CD8-positive, alpha-beta memory T cell (primary cell): ENCODE measurements around the gene STK32C. TPM values are rescaled to one million over a fixed set of nuclear protein-coding genes. Genes with fewer than 3 reads are reported as not detected.
A peak's percentile ranks its signal among the peaks of the same experiment; 100 is the strongest.

ENCODE experiments used
- CTCF ChIA-PET: fragments of 350-600 bp; sonication (Branson Sonifier 250); formaldehyde crosslinking; loops from one replicate; lab custom pipeline; 2021; ENCODE audit warnings: antibody characterized with exemption; lab: Charles Lee
- POLR2A ChIA-PET: fragments of 350-600 bp; sonication (Branson Sonifier 250); formaldehyde crosslinking; loops from one replicate; lab custom pipeline; 2021; ENCODE audit warnings: antibody characterized with exemption; lab: Charles Lee
- DNase-seq, 5 donors: peaks; one replicate each; pipeline versions ENCODE4 v3.0.0 to v3.0.0-alpha.2; 2020 to 2022; ENCODE audit warnings: mixed read lengths in 1 of 5
- H3K27ac ChIP-seq: one replicate; pipeline ENCODE4 v1.7.0; 2013; ENCODE audit warnings: low read depth, mild to moderate bottlenecking, low read length, moderate library complexity
- H3K27me3 ChIP-seq: 2 replicates; pipeline ENCODE4 v1.7.0; 2013; ENCODE audit warnings: low read length, mild to moderate bottlenecking; ENCODE audit not compliant: insufficient read depth, poor library complexity, severe bottlenecking
- H3K36me3 ChIP-seq: 2 replicates; pipeline ENCODE4 v1.7.0; 2013; ENCODE audit warnings: mild to moderate bottlenecking, low read length, moderate library complexity; ENCODE audit not compliant: insufficient read depth
- H3K4me1 ChIP-seq: 2 replicates; pipeline ENCODE4 v1.7.0; 2013; ENCODE audit warnings: mild to moderate bottlenecking, low read length, moderate library complexity; ENCODE audit not compliant: insufficient read depth
- H3K4me3 ChIP-seq: 2 replicates; pipeline ENCODE4 v1.7.0; 2013; ENCODE audit warnings: mild to moderate bottlenecking, low read length
- H3K9me3 ChIP-seq: 2 replicates; pipeline ENCODE4 v1.7.0; 2013; ENCODE audit warnings: mild to moderate bottlenecking, low read length
- H3K27ac Mint-ChIP-seq, 8 donors: one replicate each; pipeline ENCODE4 v1.8.0; 2020 to 2021; ENCODE audit warnings: mixed read lengths in 8 of 8, mild to moderate bottlenecking in 6 of 8, inconsistent platforms in 3 of 8, moderate library complexity in 3 of 8
- H3K27me3 Mint-ChIP-seq, 2 donors: one replicate each; pipeline ENCODE4 v1.8.0; 2020 to 2021; ENCODE audit warnings: mixed read lengths in 2 of 2, mild to moderate bottlenecking in 1 of 2, moderate library complexity in 1 of 2
- H3K36me3 Mint-ChIP-seq, 3 donors: one replicate each; pipeline ENCODE4 v1.8.0; 2020 to 2021; ENCODE audit warnings: mixed read lengths in 3 of 3, inconsistent platforms in 1 of 3, mild to moderate bottlenecking in 1 of 3
- H3K4me1 Mint-ChIP-seq, 3 donors: one replicate each; pipeline ENCODE4 v1.8.0; 2020 to 2021; ENCODE audit warnings: mixed read lengths in 3 of 3, inconsistent platforms in 1 of 3, mild to moderate bottlenecking in 1 of 3
- H3K4me3 Mint-ChIP-seq, 7 donors: one replicate each; pipeline ENCODE4 v1.8.0; 2020 to 2021; ENCODE audit warnings: mixed read lengths in 7 of 7, mild to moderate bottlenecking in 6 of 7, moderate library complexity in 4 of 7, inconsistent platforms in 2 of 7
- H3K9me3 Mint-ChIP-seq, 5 donors: one replicate each; pipeline ENCODE4 v1.8.0; 2020 to 2022; ENCODE audit warnings: mixed read lengths in 5 of 5, mild to moderate bottlenecking in 3 of 5, moderate library complexity in 2 of 5, inconsistent platforms in 1 of 5
- polyA plus RNA-seq: library from polyadenylated mRNA; unstranded; fragments of 300-500 nt; fragmentation: Illumina TruSeq; gene quantifications from one replicate; pipeline ENCODE4 v1.2.3, GENCODE V29; 2021
- total RNA-seq, 2 experiments: library from RNA; stranded (reverse); gene quantifications; one replicate each; pipeline ENCODE4 v1.2.3, GENCODE V29; 2021

Gene STK32C
- total and polyA plus RNA-seq, 3 experiments from 2014 or later: 8.5 to 14.9 (median 14.0) TPM

DNA sequence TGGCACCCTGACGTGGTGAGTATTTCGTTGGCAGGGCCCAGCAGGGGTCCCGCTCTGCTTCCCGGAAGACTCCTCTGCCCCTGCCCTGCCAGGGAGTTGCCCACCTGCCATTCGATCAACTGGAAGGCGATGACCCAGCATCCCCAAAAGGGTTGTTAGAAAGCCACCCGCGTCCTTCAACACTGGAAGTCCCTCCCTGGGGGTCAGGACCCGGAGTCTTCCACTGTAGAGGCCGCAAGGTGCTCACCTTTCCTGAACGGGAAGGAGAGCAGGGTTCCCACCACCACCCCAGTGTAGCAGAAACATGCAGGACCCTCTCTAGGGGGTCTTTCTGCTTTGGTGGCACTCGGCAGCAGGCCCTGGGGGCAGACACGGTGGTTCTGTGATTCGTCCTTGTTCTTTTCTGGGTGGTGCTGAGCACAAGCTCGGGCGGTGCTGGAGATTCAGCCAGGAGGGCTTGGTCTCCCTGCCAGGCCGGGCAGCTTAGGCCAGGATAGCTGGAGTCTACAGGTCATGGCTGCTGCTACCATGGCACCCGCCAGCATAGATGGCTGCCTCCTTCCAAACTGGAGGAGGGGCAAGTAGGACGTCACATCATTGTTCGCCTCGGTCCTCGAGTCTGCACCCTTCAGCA lies 140.6 kb downstream of the STK32C start:
- ChIA-PET CTCF (no interaction called here), POLR2A (no interaction called here)
- H3K27ac Mint-ChIP-seq: peak overlapping the region in 2 of 8 donors; percentile 77 to 80
- peaks cover 0 to 2% (median 0%) of the 10 kb centered on the region in 5 donors for H3K9me3 Mint-ChIP-seq
- Histone ChIP-seq H3K9me3 (no peaks in the 10 kb centered on the region), H3K4me3 (no peak overlapping the region), H3K27ac (no peak overlapping the region), H3K27me3 (no peaks in the 10 kb centered on the region), H3K36me3 (no peaks in the 10 kb centered on the region), H3K4me1 (peaks cover 10% of the 10 kb centered on the region)
- H3K4me1 Mint-ChIP-seq: peaks cover 5 to 19% (median 12%) of the 10 kb centered on the region in 3 donors
- no peaks in the 10 kb centered on the region for H3K36me3 Mint-ChIP-seq
- DNase-seq: no peak
- H3K27me3 Mint-ChIP-seq: peaks cover 1 to 11% of the 10 kb centered on the region in 2 donors
- no peak overlapping the region for H3K4me3 Mint-ChIP-seq

- Histone ChIP-seq H3K27ac (no peak overlapping the region), H3K9me3 (no peaks in the 10 kb centered on the region), H3K4me3 (no peak overlapping the region), H3K27me3 (no peaks in the 10 kb centered on the region), H3K36me3 (no peaks in the 10 kb centered on the region), H3K4me1 (peaks cover 15% of the 10 kb centered on the region)
- peak overlapping the region in 2 of 8 donors; percentile 77 to 80 for H3K27ac Mint-ChIP-seq
- H3K36me3 Mint-ChIP-seq: no peaks in the 10 kb centered on the region
- DNase-seq: no peak
- H3K27me3 Mint-ChIP-seq: peaks cover 0 to 7% of the 10 kb centered on the region in 2 donors
- POLR2A ChIA-PET: no interaction called here
- peaks cover 0 to 7% (median 2%) of the 10 kb centered on the region in 5 donors for H3K9me3 Mint-ChIP-seq
- H3K4me3 Mint-ChIP-seq: no peak overlapping the region
- H3K4me1 Mint-ChIP-seq: peaks cover 10 to 25% (median 17%) of the 10 kb centered on the region in 3 donors
- CTCF ChIA-PET: interaction anchor here (0.9 kb wide), 1 partner anchor 281 kb away, joined by 3 read pairs; no protein-coding TSS in a partner anchor
Observed at GRCh38 chr10:132166216-132166950, 141.4 kb downstream of the STK32C start.

- no peak for DNase-seq
- no peaks in the 10 kb centered on the region for H3K36me3 Mint-ChIP-seq
- H3K4me1 Mint-ChIP-seq: peaks cover 10 to 25% (median 17%) of the 10 kb centered on the region in 3 donors
- ChIA-PET CTCF (interaction anchor here (0.9 kb wide), 1 partner anchor 281 kb away, joined by 3 read pairs; no protein-coding TSS in a partner anchor), POLR2A (no interaction called here)
- Histone ChIP-seq H3K4me1 (peaks cover 15% of the 10 kb centered on the region), H3K36me3 (no peaks in the 10 kb centered on the region), H3K27me3 (no peaks in the 10 kb centered on the region), H3K9me3 (no peaks in the 10 kb centered on the region), H3K27ac (no peak overlapping the region), H3K4me3 (no peak overlapping the region)
- H3K4me3 Mint-ChIP-seq: no peak overlapping the region
- peaks cover 0 to 9% (median 2%) of the 10 kb centered on the region in 5 donors for H3K9me3 Mint-ChIP-seq
- H3K27me3 Mint-ChIP-seq: peaks cover 0 to 7% of the 10 kb centered on the region in 2 donors
- H3K27ac Mint-ChIP-seq: no peak overlapping the region
Observed at GRCh38 chr10:132165416-132165980, 142.3 kb downstream of the STK32C start.

DNA sequence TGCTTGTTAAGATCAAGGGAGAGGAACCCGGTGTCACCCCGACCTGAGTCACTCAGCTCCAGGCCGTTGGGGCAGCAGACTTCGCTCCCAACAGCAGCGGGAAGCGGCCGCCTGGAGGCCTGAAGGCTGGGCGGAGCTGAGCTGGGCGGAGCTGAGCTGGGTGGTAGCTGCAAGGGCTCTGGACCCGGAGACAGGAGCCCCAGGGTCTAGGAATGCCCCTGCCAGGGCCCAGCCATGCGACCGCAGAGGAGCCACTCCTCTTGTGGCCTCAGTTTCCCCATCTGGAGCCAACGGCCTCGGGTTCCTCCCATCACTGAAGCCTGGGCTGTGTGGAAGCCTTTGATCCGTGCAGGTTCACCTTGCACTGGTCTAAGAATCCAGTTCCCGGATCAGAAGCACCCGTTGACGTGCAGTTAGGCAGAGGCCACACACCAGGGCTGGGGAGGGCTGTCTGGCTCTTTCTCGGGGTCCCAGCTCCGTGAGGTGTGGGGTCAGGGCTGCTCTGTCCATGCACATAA lies 142.9 kb downstream of the STK32C start:
- Histone ChIP-seq H3K27me3 (no peaks in the 10 kb centered on the region), H3K4me1 (peaks cover 16% of the 10 kb centered on the region), H3K4me3 (no peak overlapping the region), H3K9me3 (no peaks in the 10 kb centered on the region), H3K36me3 (no peaks in the 10 kb centered on the region), H3K27ac (no peak overlapping the region)
- no peaks in the 10 kb centered on the region for H3K36me3 Mint-ChIP-seq
- H3K4me3 Mint-ChIP-seq: peak overlapping the region in 1 of 7 donors; percentile 48
- no peak for DNase-seq
- ChIA-PET CTCF (no interaction called here), POLR2A (no interaction called here)
- H3K27me3 Mint-ChIP-seq: peaks cover 0 to 7% of the 10 kb centered on the region in 2 donors
- H3K9me3 Mint-ChIP-seq: peaks cover 0 to 9% (median 2%) of the 10 kb centered on the region in 5 donors
- H3K4me1 Mint-ChIP-seq: peaks cover 10 to 25% (median 19%) of the 10 kb centered on the region in 3 donors
- H3K27ac Mint-ChIP-seq: peak overlapping the region in 3 of 8 donors; percentile 51 to 83 (median 55)

- CTCF ChIA-PET: no interaction called here
- Mint-ChIP-seq H3K9me3 (peaks cover 0 to 17% (median 4%) of the 10 kb centered on the region in 5 donors), H3K27ac (peak overlapping the region in 5 of 8 donors; percentile 12 to 94 (median 38)), H3K27me3 (peaks cover 0 to 7% of the 10 kb centered on the region in 2 donors), H3K4me3 (peak overlapping the region in 2 of 7 donors; percentile 24 to 47), H3K4me1 (peaks cover 15 to 30% (median 27%) of the 10 kb centered on the region in 3 donors), H3K36me3 (no peaks in the 10 kb centered on the region)
- Histone ChIP-seq H3K27ac (no peak overlapping the region), H3K27me3 (no peaks in the 10 kb centered on the region), H3K4me1 (peaks cover 24% of the 10 kb centered on the region), H3K9me3 (no peaks in the 10 kb centered on the region), H3K36me3 (no peaks in the 10 kb centered on the region), H3K4me3 (no peak overlapping the region)
- no peak for DNase-seq
- POLR2A ChIA-PET: no interaction called here
Observed at GRCh38 chr10:132163826-132164515, 143.8 kb downstream of the STK32C start.

- POLR2A ChIA-PET: no interaction called here
- no peaks in the 10 kb centered on the region for H3K36me3 ChIP-seq
Observed at GRCh38 chr10:132163278-132163765, 144.4 kb downstream of the STK32C start.

DNA sequence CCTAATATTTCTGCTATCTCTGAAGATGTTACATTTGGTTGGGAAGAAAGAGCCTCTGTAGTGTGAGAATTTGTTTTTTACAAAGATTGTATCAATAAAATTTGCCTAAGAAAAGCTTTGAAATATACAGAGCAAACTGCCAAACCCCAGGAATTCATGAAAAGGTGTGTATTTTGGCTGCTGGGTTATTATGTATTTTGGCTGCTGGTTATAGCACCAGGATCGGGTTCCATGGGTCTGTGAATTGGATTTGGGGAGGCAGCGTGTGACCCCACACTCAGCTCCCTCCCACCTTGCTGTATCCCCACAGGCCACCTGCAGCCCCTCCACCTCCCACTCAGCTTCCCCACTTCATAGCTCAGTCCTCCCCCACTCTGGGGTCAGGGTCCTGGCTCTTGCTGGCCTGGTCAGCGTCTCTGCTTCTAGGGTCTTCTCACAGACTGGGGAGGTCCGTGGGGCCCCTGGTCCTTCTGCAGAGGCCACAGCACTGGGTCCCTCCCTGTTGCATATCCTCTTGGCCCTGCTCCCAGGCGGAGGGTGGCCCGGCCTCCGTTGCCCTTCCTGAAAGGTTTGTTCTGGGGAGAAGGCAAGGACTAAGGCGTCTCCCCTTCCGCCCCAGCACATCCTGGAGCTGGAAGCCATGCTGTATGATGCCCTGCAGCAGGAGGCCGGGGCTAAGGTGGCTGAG lies 145.0 kb downstream of the STK32C start:
- CTCF ChIA-PET: no interaction called here

More at GRCh38 chr10:132163278-132163765, 144.4 kb downstream of the STK32C start:
- peaks cover 0 to 7% of the 10 kb centered on the region in 2 donors for H3K27me3 Mint-ChIP-seq
- Histone ChIP-seq H3K4me1 (peaks cover 28% of the 10 kb centered on the region), H3K27ac (no peak overlapping the region), H3K4me3 (no peak overlapping the region), H3K27me3 (no peaks in the 10 kb centered on the region), H3K9me3 (no peaks in the 10 kb centered on the region)
- CTCF ChIA-PET: no interaction called here
- H3K9me3 Mint-ChIP-seq: peaks cover 0 to 19% (median 6%) of the 10 kb centered on the region in 5 donors
- peaks cover 16 to 33% (median 31%) of the 10 kb centered on the region in 3 donors for H3K4me1 Mint-ChIP-seq
- peak overlapping the region in 6 of 8 donors; percentile 24 to 94 (median 56) for H3K27ac Mint-ChIP-seq
- peak in 3 of 5 donors; percentile 22 to 29 (median 27) for DNase-seq
- no peak overlapping the region for H3K4me3 Mint-ChIP-seq
- H3K36me3 Mint-ChIP-seq: no peaks in the 10 kb centered on the region

More for the DNA sequence above, 145.0 kb downstream of the STK32C start:
- Histone ChIP-seq H3K9me3 (no peaks in the 10 kb centered on the region), H3K4me1 (peaks cover 31% of the 10 kb centered on the region), H3K4me3 (no peak overlapping the region), H3K36me3 (no peaks in the 10 kb centered on the region), H3K27ac (no peak overlapping the region), H3K27me3 (no peaks in the 10 kb centered on the region)
- POLR2A ChIA-PET: no interaction called here
- Mint-ChIP-seq H3K27ac (peak overlapping the region; percentile 94 to 100 (median 96)), H3K4me3 (peak overlapping the region in 6 of 7 donors; percentile 0 to 80 (median 22)), H3K9me3 (peaks cover 0 to 22% (median 9%) of the 10 kb centered on the region in 5 donors), H3K27me3 (peaks cover 0 to 7% of the 10 kb centered on the region in 2 donors), H3K4me1 (peaks cover 20 to 38% (median 36%) of the 10 kb centered on the region in 3 donors), H3K36me3 (no peaks in the 10 kb centered on the region)
- DNase-seq: no peak
